Suprapubic skin (tissue), 4 donors: Measurements from ENCODE around the gene COX8A. TPM values are rescaled to one million over a fixed set of nuclear protein-coding genes. Genes with fewer than 3 reads are reported as not detected.

Experiments used
- DNase-seq, 2 donors: peaks; one replicate each; pipeline ENCODE4 v3.0.0-alpha.2; 2019; ENCODE audit warnings: low spot score in 2 of 2
- H3K27ac ChIP-seq: fragments of 200-600 bp; sonication (generic); one replicate; pipeline ENCODE4 v1.5.1; 2019
- H3K27me3 ChIP-seq: fragments of 200-600 bp; sonication (generic); one replicate; pipeline ENCODE4 v1.5.1; 2019
- H3K36me3 ChIP-seq: fragments of 200-600 bp; sonication (generic); one replicate; pipeline ENCODE4 v1.5.1; 2019
- H3K4me1 ChIP-seq: fragments of 200-600 bp; sonication (generic); one replicate; pipeline ENCODE4 v1.5.1; 2019
- H3K4me3 ChIP-seq: fragments of 200-600 bp; sonication (generic); one replicate; pipeline ENCODE4 v1.5.1; 2019; ENCODE audit warnings: mild to moderate bottlenecking
- H3K9me3 ChIP-seq: fragments of 200-600 bp; sonication (generic); one replicate; pipeline ENCODE4 v1.5.1; 2019
- CTCF ChIP-seq, 2 donors: fragments of 200-600 bp in 1 of 2; fragments of 450-650 bp in 1 of 2; sonication (generic) in 1 of 2; IDR thresholded peaks; one replicate each; pipeline ENCODE4 v1.5.1; 2016 to 2019; ENCODE audit warnings: antibody characterized with exemption in 2 of 2, mild to moderate bottlenecking in 1 of 2, moderate library complexity in 1 of 2
- EP300 ChIP-seq: sonication (generic); formaldehyde crosslinking; IDR thresholded peaks from one replicate; pipeline ENCODE4 v1.6.1; 2017; ENCODE audit warnings: antibody characterized with exemption
- POLR2A ChIP-seq, 2 donors: fragments of 450-650 bp; IDR thresholded peaks; one replicate each; pipeline ENCODE4 v1.6.1; 2017; ENCODE audit warnings: antibody characterized with exemption in 2 of 2, mild to moderate bottlenecking in 2 of 2, moderate library complexity in 2 of 2
- POLR2AphosphoS5 ChIP-seq, 3 donors: sonication (generic); formaldehyde crosslinking; IDR thresholded peaks; one replicate each; pipeline ENCODE4 v1.6.1; 2017; ENCODE audit warnings: antibody characterized with exemption in 3 of 3
- WGBS: methylation state at CpG from one replicate; pipeline ENCODE4 v1.1.5; 2018; 5-methylcytosine and 5-hydroxymethylcytosine counted together
- total RNA-seq, 4 donors: library from RNA; depleted of rRNA; stranded (reverse); fragments of >200 nt; gene quantifications; one replicate each; pipeline ENCODE4 v1.1.0, GENCODE V29; 2016

COX8A gene
- total RNA-seq, 4 donors from 2014 or later, result 352 to 718 (median 708) TPM

- no peak overlapping the region for H3K4me3 ChIP-seq
- H3K4me1 ChIP-seq, result peaks cover 45% of the 10 kb centered on the region
- H3K9me3 ChIP-seq, result no peaks in the 10 kb centered on the region
- TF ChIP-seq POLR2A (IDR thresholded peaks at IDR 0.05) (no peak), EP300 (no peak), CTCF (IDR thresholded peaks at IDR 0.05) (no peak), POLR2AphosphoS5 (IDR thresholded peaks at IDR 0.05) (no peak)
- no peak overlapping the region for H3K27ac ChIP-seq
- peaks cover 6% of the 10 kb centered on the region for H3K36me3 ChIP-seq
- H3K27me3 ChIP-seq, result no peaks in the 10 kb centered on the region
- no peak for DNase-seq
- 91% methylated on average over 2 of the region's 3 CpGs for WGBS
Measured at GRCh38 chr11:63942803-63943202, 31.6 kb upstream of the COX8A start.

GRCh38 chr11:63944987-63945386, 29.4 kb upstream of the COX8A start:
- H3K4me3 ChIP-seq, result peak overlapping the region; percentile 6
- H3K36me3 ChIP-seq, result peaks cover 9% of the 10 kb centered on the region
- H3K27ac ChIP-seq, result peak overlapping the region; percentile 71
- TF ChIP-seq POLR2AphosphoS5 (IDR thresholded peaks at IDR 0.05), result no peak
- TF ChIP-seq EP300, result no peak
- no peak for TF ChIP-seq POLR2A (IDR thresholded peaks at IDR 0.05)
- TF ChIP-seq CTCF (IDR thresholded peaks at IDR 0.05), result no peak
- H3K27me3 ChIP-seq, result no peaks in the 10 kb centered on the region
- DNase-seq, result no peak
- WGBS, result 61% methylated on average over 8 of the region's 8 CpGs
- H3K4me1 ChIP-seq, result peaks cover 29% of the 10 kb centered on the region
- no peaks in the 10 kb centered on the region for H3K9me3 ChIP-seq

GRCh38 chr11:63945477-63946163, 28.8 kb upstream of the COX8A start:
- no peaks in the 10 kb centered on the region for H3K9me3 ChIP-seq
- H3K27ac ChIP-seq, result peak overlapping the region; percentile 71
- 20% methylated on average over 14 of the region's 14 CpGs for WGBS
- peak in 1 of 2 donors; percentile 87 for DNase-seq
- H3K27me3 ChIP-seq, result no peaks in the 10 kb centered on the region
- H3K4me1 ChIP-seq, result peaks cover 24% of the 10 kb centered on the region
- H3K36me3 ChIP-seq, result peaks cover 9% of the 10 kb centered on the region
- TF ChIP-seq CTCF (IDR thresholded peaks at IDR 0.05) (peak; percentile 79 to 83), POLR2AphosphoS5 (IDR thresholded peaks at IDR 0.05) (peak in 1 of 3 donors; percentile 36), POLR2A (IDR thresholded peaks at IDR 0.05) (no peak)
- H3K4me3 ChIP-seq, result peak overlapping the region; percentile 6

GRCh38 chr11:63951779-63952536, 22.5 kb upstream of the COX8A start:
- H3K9me3 ChIP-seq, result no peaks in the 10 kb centered on the region
- TF ChIP-seq CTCF (IDR thresholded peaks at IDR 0.05) (no peak), EP300 (no peak), POLR2AphosphoS5 (IDR thresholded peaks at IDR 0.05) (no peak), POLR2A (IDR thresholded peaks at IDR 0.05) (no peak)
- 65% methylated on average over 20 of the region's 20 CpGs for WGBS
- no peaks in the 10 kb centered on the region for H3K27me3 ChIP-seq
- no peak for DNase-seq
- H3K27ac ChIP-seq, result peak overlapping the region; percentile 59
- peak overlapping the region; percentile 1 for H3K4me3 ChIP-seq
- peaks cover 17% of the 10 kb centered on the region for H3K4me1 ChIP-seq
- H3K36me3 ChIP-seq, result peaks cover 41% of the 10 kb centered on the region

GRCh38 chr11:63952570-63952969, 21.9 kb upstream of the COX8A start:
- Histone ChIP-seq H3K4me1 (peaks cover 19% of the 10 kb centered on the region), H3K36me3 (peaks cover 38% of the 10 kb centered on the region), H3K4me3 (peak overlapping the region; percentile 1), H3K27ac (peak overlapping the region; percentile 59), H3K27me3 (no peaks in the 10 kb centered on the region), H3K9me3 (no peaks in the 10 kb centered on the region)
- 37% methylated on average over 4 of the region's 4 CpGs for WGBS
- no peak for DNase-seq
- TF ChIP-seq POLR2AphosphoS5 (IDR thresholded peaks at IDR 0.05) (no peak), POLR2A (IDR thresholded peaks at IDR 0.05) (no peak), EP300 (no peak), CTCF (IDR thresholded peaks at IDR 0.05) (no peak)
